Activated CD4-positive, CD25-positive, alpha-beta regulatory T cell treated with anti-CD3 and anti-CD28 coated beads, Interleukin-2, amount 50 U/mL, for 16 hours (primary cell): ENCODE results near the gene COLEC12.

ENCODE experiments used
- DNase-seq: peaks from one replicate; pipeline ENCODE4 v3.0.0-alpha.2; 2020; ENCODE audit warnings: low read depth, low spot score

COLEC12 gene

GRCh38 chr18:475202-476031 is 25.1 kb downstream of the COLEC12 start:
- no peak for DNase-seq

- no peak for DNase-seq
Observed at GRCh38 chr18:474416-474815, 26.1 kb downstream of the COLEC12 start.

GRCh38 chr18:473802-474201 is 26.7 kb downstream of the COLEC12 start:
- DNase-seq, result no peak

- no peak for DNase-seq
Observed at GRCh38 chr18:471716-472115, 28.8 kb downstream of the COLEC12 start.

- no peak for DNase-seq
Observed at GRCh38 chr18:470661-471501, 29.6 kb downstream of the COLEC12 start.

- DNase-seq, result no peak
Observed at GRCh38 chr18:468955-469790, 31.3 kb downstream of the COLEC12 start.

- DNase-seq, result no peak
Observed at GRCh38 chr18:463827-464541, 36.5 kb downstream of the COLEC12 start.

- DNase-seq, result no peak
Observed at GRCh38 chr18:463403-463802, 37.1 kb downstream of the COLEC12 start.

GRCh38 chr18:461762-462161 is 38.7 kb downstream of the COLEC12 start:
- DNase-seq, result no peak

- DNase-seq, result no peak
Observed at GRCh38 chr18:460791-461190, 39.7 kb downstream of the COLEC12 start.

GRCh38 chr18:459814-460593 is 40.5 kb downstream of the COLEC12 start:
- DNase-seq, result no peak

- no peak for DNase-seq
Observed at GRCh38 chr18:457521-458412, 42.7 kb downstream of the COLEC12 start.

GRCh38 chr18:457140-457519 is 43.4 kb downstream of the COLEC12 start:
- DNase-seq, result no peak

- no peak for DNase-seq
Observed at GRCh38 chr18:456361-457139, 44.0 kb downstream of the COLEC12 start.

GRCh38 chr18:453400-453799 is 47.1 kb downstream of the COLEC12 start:
- no peak for DNase-seq

GRCh38 chr18:452816-453215 is 47.7 kb downstream of the COLEC12 start:
- DNase-seq, result no peak

GRCh38 chr18:449374-449773 is 51.1 kb downstream of the COLEC12 start:
- no peak for DNase-seq

- DNase-seq, result no peak
Observed at GRCh38 chr18:448116-448790, 52.2 kb downstream of the COLEC12 start.
